Chondrocyte (in vitro differentiated cells): Measurements from ENCODE around the gene KIF22. TPM values are rescaled to one million over a fixed set of nuclear protein-coding genes. Genes with fewer than 3 reads are reported as not detected.

Source experiments
- DNase-seq: peaks from one replicate; pipeline ENCODE4 v3.0.0; 2021; ENCODE audit warnings: mixed read lengths, low spot score
- H3K27ac Mint-ChIP-seq: one replicate; pipeline ENCODE4 v1.8.0; 2021; ENCODE audit warnings: mild to moderate bottlenecking, moderate library complexity, mixed read lengths; ENCODE audit not compliant: unreplicated experiment
- H3K27me3 Mint-ChIP-seq: 2 replicates; pipeline ENCODE4 v1.8.0; 2021; ENCODE audit warnings: low read depth, mixed read lengths
- H3K36me3 Mint-ChIP-seq: 2 replicates; pipeline ENCODE4 v1.8.0; 2021; ENCODE audit warnings: low read depth, mixed read lengths
- H3K4me1 Mint-ChIP-seq: 2 replicates; pipeline ENCODE4 v1.8.0; 2021; ENCODE audit warnings: low read depth, mild to moderate bottlenecking, mixed read lengths
- H3K4me3 Mint-ChIP-seq: one replicate; pipeline ENCODE4 v1.8.0; 2021; ENCODE audit warnings: mild to moderate bottlenecking, moderate library complexity, mixed read lengths; ENCODE audit not compliant: unreplicated experiment
- H3K9me3 Mint-ChIP-seq: 2 replicates; pipeline ENCODE4 v1.8.0; 2021; ENCODE audit warnings: low read depth, mixed read lengths
- CTCF ChIP-seq: fragments of 200-600 bp; sonication (generic); IDR thresholded peaks from 2 replicates; pipeline ENCODE4 v1.5.0; 2021; ENCODE audit warnings: antibody characterized with exemption, mild to moderate bottlenecking, moderate library complexity
- total RNA-seq: library from RNA; stranded (reverse); gene quantifications from 3 replicates; pipeline ENCODE4 v1.2.1, GENCODE V29; 2021

KIF22 gene
- total RNA-seq, 1 donor from 2014 or later = 14.1 TPM

- no peak for TF ChIP-seq CTCF
- Mint-ChIP-seq H3K9me3 (no peaks in the 10 kb centered on the region), H3K4me1 (peaks cover 76% of the 10 kb centered on the region), H3K4me3 (peak overlapping the region; percentile 92), H3K27me3 (no peaks in the 10 kb centered on the region), H3K27ac (peak overlapping the region; percentile 93), H3K36me3 (peaks cover 11% of the 10 kb centered on the region)
- DNase-seq = no peak
Observed at GRCh38 chr16:29820730-29821642, 30.4 kb downstream of the KIF22 start.

- no peak for DNase-seq
- Mint-ChIP-seq H3K27me3 (no peaks in the 10 kb centered on the region), H3K36me3 (peaks cover 11% of the 10 kb centered on the region), H3K4me1 (peaks cover 75% of the 10 kb centered on the region), H3K9me3 (no peaks in the 10 kb centered on the region), H3K27ac (peak overlapping the region; percentile 93), H3K4me3 (peak overlapping the region; percentile 92)
- TF ChIP-seq CTCF = no peak
Observed at GRCh38 chr16:29821643-29822115, 31.1 kb downstream of the KIF22 start.

- Mint-ChIP-seq H3K4me1 (peaks cover 66% of the 10 kb centered on the region), H3K4me3 (no peak overlapping the region)
Observed at GRCh38 chr16:29824589-29825144, 34.1 kb downstream of the KIF22 start.

GRCh38 chr16:29825145-29826044, 34.8 kb downstream of the KIF22 start:
- H3K4me1 Mint-ChIP-seq = peaks cover 60% of the 10 kb centered on the region
- TF ChIP-seq CTCF = no peak
- H3K9me3 Mint-ChIP-seq = no peaks in the 10 kb centered on the region
- no peak overlapping the region for H3K4me3 Mint-ChIP-seq
- no peak for DNase-seq
- H3K27ac Mint-ChIP-seq = peak overlapping the region; percentile 81
- H3K36me3 Mint-ChIP-seq = peaks cover 2% of the 10 kb centered on the region
- no peaks in the 10 kb centered on the region for H3K27me3 Mint-ChIP-seq

More at GRCh38 chr16:29824589-29825144, 34.1 kb downstream of the KIF22 start:
- Mint-ChIP-seq H3K27me3 (no peaks in the 10 kb centered on the region), H3K27ac (peak overlapping the region; percentile 81), H3K9me3 (no peaks in the 10 kb centered on the region), H3K36me3 (peaks cover under 1% of the 10 kb centered on the region)
- TF ChIP-seq CTCF = no peak
- no peak for DNase-seq

GRCh38 chr16:29826342-29826695, 35.8 kb downstream of the KIF22 start:
- no peak overlapping the region for H3K4me3 Mint-ChIP-seq
- peaks cover 3% of the 10 kb centered on the region for H3K36me3 Mint-ChIP-seq
- no peak overlapping the region for H3K27ac Mint-ChIP-seq
- DNase-seq = no peak
- TF ChIP-seq CTCF = no peak
- no peaks in the 10 kb centered on the region for H3K27me3 Mint-ChIP-seq
- H3K4me1 Mint-ChIP-seq = peaks cover 51% of the 10 kb centered on the region
- no peaks in the 10 kb centered on the region for H3K9me3 Mint-ChIP-seq
